Keratinocyte (primary cell): ENCODE measurements around the gene CCDC88A. TPM values are rescaled to one million over a fixed set of nuclear protein-coding genes. Genes with fewer than 3 reads are reported as not detected.

Source experiments
- DNase-seq: peaks from one replicate; pipeline ENCODE4 v3.0.0-alpha.2; 2011; ENCODE audit warnings: low read depth, missing footprints, low spot score
- FAIRE-seq: peaks from 2 replicates; lab custom pipeline; 2011; peaks lifted over from hg19 to GRCh38; lab: Jason Lieb, UNC
- H2AFZ ChIP-seq: 2 replicates; pipeline ENCODE4 v1.6.0; 2012; ENCODE audit warnings: low read length, control low read depth, inconsistent platforms; ENCODE audit not compliant: control insufficient read depth
- H3K27ac ChIP-seq: 2 replicates; pipeline ENCODE4 v1.5.1; 2011; ENCODE audit warnings: low read length; ENCODE audit not compliant: control insufficient read depth, insufficient read depth
- H3K27me3 ChIP-seq: 3 replicates; pipeline ENCODE4 v1.6.0; 2011; ENCODE audit warnings: low read length; ENCODE audit not compliant: control insufficient read depth, insufficient read depth; ENCODE audit errors: extremely low read depth
- H3K36me3 ChIP-seq, 2 experiments: 2 replicates in 1 of 2; 3 replicates in 1 of 2; pipeline ENCODE4 v1.5.1; 2011; ENCODE audit warnings: low read length in 2 of 2, mild to moderate bottlenecking in 1 of 2; ENCODE audit not compliant: control insufficient read depth in 2 of 2, insufficient read depth in 2 of 2; ENCODE audit errors: extremely low read depth in 1 of 2
- H3K4me1 ChIP-seq: 3 replicates; pipeline ENCODE4 v1.5.1; 2011; ENCODE audit warnings: low read length; ENCODE audit not compliant: control insufficient read depth, insufficient read depth; ENCODE audit errors: extremely low read depth
- H3K4me2 ChIP-seq: 3 replicates; pipeline ENCODE4 v1.6.0; 2011; ENCODE audit warnings: low read depth, low read length; ENCODE audit not compliant: control insufficient read depth, insufficient read depth; ENCODE audit errors: extremely low read depth
- H3K4me3 ChIP-seq, 3 experiments: fragments of 200-600 bp in 1 of 3; sonication (generic) in 1 of 3; 2 replicates in 2 of 3; 3 replicates in 1 of 3; pipeline ENCODE4 v1.5.1; 2011 to 2016; ENCODE audit warnings: low read length in 3 of 3, mild to moderate bottlenecking in 3 of 3, control low read depth in 2 of 3, inconsistent platforms in 1 of 3, low read depth in 1 of 3, mixed read lengths in 1 of 3, mixed run types in 1 of 3, moderate library complexity in 1 of 3; ENCODE audit not compliant: control insufficient read depth in 2 of 3, insufficient read depth in 2 of 3; ENCODE audit errors: extremely low read depth in 1 of 3
- H3K79me2 ChIP-seq: 2 replicates; pipeline ENCODE4 v1.6.0; 2012; ENCODE audit warnings: low read length; ENCODE audit not compliant: control insufficient read depth, insufficient read depth
- H3K9ac ChIP-seq: 3 replicates; pipeline ENCODE4 v1.6.0; 2011; ENCODE audit warnings: low read length; ENCODE audit not compliant: control insufficient read depth, insufficient read depth; ENCODE audit errors: extremely low read depth
- H3K9me1 ChIP-seq: 3 replicates; pipeline ENCODE4 v1.6.0; 2011; ENCODE audit warnings: low read length; ENCODE audit not compliant: control insufficient read depth, insufficient read depth; ENCODE audit errors: extremely low read depth
- H3K9me3 ChIP-seq: 2 replicates; pipeline ENCODE4 v1.5.1; 2012; ENCODE audit warnings: low read depth, low read length; ENCODE audit not compliant: control insufficient read depth
- H4K20me1 ChIP-seq: 3 replicates; pipeline ENCODE4 v1.6.0; 2011; ENCODE audit warnings: low read length; ENCODE audit not compliant: control insufficient read depth, insufficient read depth; ENCODE audit errors: extremely low read depth
- CTCF ChIP-seq, 3 experiments: IDR thresholded peaks in 1 of 3; conservative IDR thresholded peaks in 1 of 3; optimal IDR thresholded peaks in 1 of 3; 2 replicates in 2 of 3; 3 replicates in 1 of 3; pipeline versions ENCODE3 to v1.5.1; 2011; ENCODE audit warnings: low read length in 3 of 3, mild to moderate bottlenecking in 3 of 3, moderate library complexity in 2 of 3, control low read depth in 1 of 3, inconsistent platforms in 1 of 3; ENCODE audit not compliant: insufficient read depth in 2 of 3; ENCODE audit errors: extremely low read depth in 1 of 3
- EZH2 ChIP-seq: IDR thresholded peaks from one replicate; pipeline ENCODE4 v1.6.1; 2012; ENCODE audit warnings: inconsistent platforms, mild to moderate bottlenecking, low read length, moderate library complexity
- dilution Hi-C: fragments of 300-500 bp; cut with MboI; formaldehyde crosslinking; loops from one replicate; pipeline ENCODE4 v1.7.0; 2020; ENCODE audit warnings: low sequenced_read_pairs; ENCODE audit not compliant: extremely low pct_ligation_motif_present
- polyA plus RNA-seq, 5 experiments: library from polyadenylated mRNA; depleted of rRNA in 3 of 5; stranded (reverse) in 3 of 5; stranded (forward) in 1 of 5; unstranded in 1 of 5; fragments of >200 nt; gene quantifications; 1 replicate in 1 of 5; 2 replicates in 3 of 5; 3 replicates in 1 of 5; pipeline versions ENCODE4 v1.2.1 to v1.2.3, GENCODE V29; 2011 to 2012; ENCODE audit warnings: missing spikeins in 2 of 5, low read depth in 1 of 5, low replicate concordance in 1 of 5

The CCDC88A gene
- polyA plus RNA-seq, 1 donor (not counting 4 experiments of a cell fraction or from before 2014, with no cell fraction given): 21.3 TPM

GRCh38 chr2:55420871-55421270 lies 1.2 kb upstream of the CCDC88A start:
- Histone ChIP-seq H3K27me3 (no peaks in the 10 kb centered on the region), H3K79me2 (peaks cover 23% of the 10 kb centered on the region), H3K4me1 (peaks cover 10% of the 10 kb centered on the region), H4K20me1 (no peaks in the 10 kb centered on the region), H3K4me3 (no peak overlapping the region), H3K4me2 (peak overlapping the region; percentile 64), H3K36me3 (no peaks in the 10 kb centered on the region), H3K9me3 (no peaks in the 10 kb centered on the region), H3K9ac (no peak overlapping the region), H3K27ac (no peak overlapping the region), H2AFZ (no peak overlapping the region), H3K9me1 (no peaks in the 10 kb centered on the region)
- TF ChIP-seq CTCF (optimal IDR thresholded peaks at IDR 0.05 in 1 of 3, IDR thresholded peaks at IDR 0.05 in 1 of 3, conservative IDR thresholded peaks at IDR 0.05 in 1 of 3; ENCODE audit: extremely low read depth in 1 of 3, insufficient read depth in 2 of 3, low read length in 3 of 3) (no peak), EZH2 (no peak)
- dilution Hi-C loops: no loop called here
- DNase-seq (no peak), FAIRE-seq (no peak)

GRCh38 chr2:55420439-55420725 lies 726 bp upstream of the CCDC88A start:
- Histone ChIP-seq H3K4me2 (peak overlapping the region; percentile 64), H3K9me1 (no peaks in the 10 kb centered on the region), H3K36me3 (no peaks in the 10 kb centered on the region), H4K20me1 (no peaks in the 10 kb centered on the region), H3K4me1 (peaks cover 5% of the 10 kb centered on the region), H3K9me3 (no peaks in the 10 kb centered on the region), H3K4me3 (peak overlapping the region; percentile 44 to 76 (median 72)), H3K79me2 (peaks cover 26% of the 10 kb centered on the region), H3K9ac (peak overlapping the region; percentile 64), H2AFZ (peak overlapping the region; percentile 90), H3K27me3 (no peaks in the 10 kb centered on the region), H3K27ac (peak overlapping the region; percentile 15)
- TF ChIP-seq CTCF (optimal IDR thresholded peaks at IDR 0.05 in 1 of 3, IDR thresholded peaks at IDR 0.05 in 1 of 3, conservative IDR thresholded peaks at IDR 0.05 in 1 of 3; ENCODE audit: extremely low read depth in 1 of 3, insufficient read depth in 2 of 3, low read length in 3 of 3) (no peak), EZH2 (no peak)
- dilution Hi-C loops: no loop called here
- FAIRE-seq (no peak), DNase-seq (no peak)
